MM.1S (cell line): ENCODE results near the gene NAGK.
"Not testable (repeated sequence)": the region's sequence is repeated elsewhere in the genome, so short reads cannot be mapped to it uniquely, and the experiment has no call there.

Source experiments
- DNase-seq: peaks from one replicate; pipeline ENCODE4 v3.0.0-alpha.2; 2015
- H2AFZ ChIP-seq: fragments of 300-600 bp; sonication (generic); 2 replicates; pipeline ENCODE4 v1.6.0; 2016; ENCODE audit warnings: antibody characterized with exemption, low read length
- H3F3A ChIP-seq: fragments of 300-600 bp; sonication (generic); 2 replicates; pipeline ENCODE4 v1.6.1; 2016; ENCODE audit warnings: mild to moderate bottlenecking, antibody characterized with exemption, low read length, moderate library complexity, mixed read lengths; ENCODE audit not compliant: insufficient read depth
- H3K27ac ChIP-seq: fragments of 300-600 bp; sonication (generic); 2 replicates; pipeline ENCODE4 v1.5.1; 2016; ENCODE audit warnings: mild to moderate bottlenecking, low read length
- H3K27me3 ChIP-seq: fragments of 300-600 bp; sonication (generic); replicated peaks from 2 replicates; pipeline ENCODE4 v1.6.0; 2016; ENCODE audit warnings: low read length; ENCODE audit not compliant: insufficient read depth
- H3K36me3 ChIP-seq: fragments of 300-600 bp; sonication (generic); replicated peaks from 2 replicates; pipeline ENCODE4 v1.6.1; 2016; ENCODE audit warnings: mild to moderate bottlenecking, low read length, mixed read lengths; ENCODE audit not compliant: insufficient read depth
- H3K4me1 ChIP-seq: fragments of 300-600 bp; sonication (generic); 2 replicates; pipeline ENCODE4 v1.6.1; 2016; ENCODE audit warnings: low read length, mixed read lengths
- H3K4me2 ChIP-seq: fragments of 300-600 bp; sonication (generic); 2 replicates; pipeline ENCODE4 v1.6.0; 2016; ENCODE audit warnings: low read depth, low read length
- H3K4me3 ChIP-seq: fragments of 300-600 bp; sonication (generic); 2 replicates; pipeline ENCODE4 v1.5.1; 2016; ENCODE audit warnings: low read length, mixed read lengths
- H3K79me2 ChIP-seq: fragments of 300-600 bp; sonication (generic); 2 replicates; pipeline ENCODE4 v1.6.1; 2016; ENCODE audit warnings: mixed run types, low read length, mixed read lengths
- H3K9ac ChIP-seq: fragments of 300-600 bp; sonication (generic); 2 replicates; pipeline ENCODE4 v1.6.1; 2016; ENCODE audit warnings: low read length, mixed read lengths
- H3K9me2 ChIP-seq: fragments of 300-600 bp; sonication (generic); replicated peaks from 2 replicates; pipeline ENCODE4 v1.6.1; 2016; ENCODE audit warnings: mild to moderate bottlenecking, low read length, mixed read lengths; ENCODE audit not compliant: insufficient read depth
- H3K9me3 ChIP-seq: fragments of 300-600 bp; sonication (generic); replicated peaks from 2 replicates; pipeline ENCODE4 v1.6.1; 2016; ENCODE audit warnings: mild to moderate bottlenecking, low read length, mixed read lengths; ENCODE audit not compliant: insufficient read depth
- H4K20me1 ChIP-seq: fragments of 300-600 bp; sonication (generic); 2 replicates; pipeline ENCODE4 v1.6.1; 2016; ENCODE audit warnings: mild to moderate bottlenecking, low read length, moderate library complexity, mixed read lengths; ENCODE audit not compliant: insufficient read depth
- EZH2 ChIP-seq: fragments of 300-600 bp; sonication (generic); optimal IDR thresholded peaks from 2 replicates; pipeline ENCODE3; 2017; ENCODE audit warnings: low read depth, mild to moderate bottlenecking, antibody characterized with exemption, low read length, mixed read lengths
- EZH2phosphoT487 ChIP-seq: fragments of 300-600 bp; sonication (generic); IDR thresholded peaks from 2 replicates; pipeline ENCODE4 v1.6.1; 2018; ENCODE audit warnings: antibody characterized with exemption, low read length
- TF ChIP-seq, protein P1 (sequence below): fragments of 300-600 bp; sonication (generic); IDR thresholded peaks from 2 replicates; pipeline ENCODE4 v1.5.1; 2016; ENCODE audit warnings: antibody characterized with exemption, low read length, mixed read lengths

NAGK gene

DNA sequence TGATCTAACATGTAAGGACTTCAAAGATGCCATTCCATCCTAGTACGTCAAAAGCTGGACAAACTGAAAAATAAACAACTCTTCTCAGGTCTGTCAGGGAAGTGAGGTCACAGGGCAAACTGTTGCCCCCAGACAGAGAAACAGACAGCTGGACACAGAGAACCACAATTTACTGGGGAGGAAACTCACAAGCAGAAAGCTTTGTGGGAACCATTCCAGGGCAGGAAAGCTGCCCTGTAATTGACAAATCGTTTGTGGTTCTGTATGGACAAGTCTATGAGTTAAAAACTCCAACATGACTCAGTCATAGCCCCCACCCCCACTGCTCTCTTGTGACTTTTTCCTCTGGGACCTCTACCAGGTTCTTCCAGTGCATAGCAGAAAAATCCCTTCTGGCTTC, 33.2 kb downstream of the NAGK start:
- Histone ChIP-seq H3K79me2 (no peaks in the 10 kb centered on the region), H3K4me3 (peak overlapping the region; percentile 29), H3F3A (peaks cover 10% of the 10 kb centered on the region), H4K20me1 (no peaks in the 10 kb centered on the region), H3K36me3 (no peaks in the 10 kb centered on the region), H3K4me1 (peaks cover 10% of the 10 kb centered on the region), H3K27ac (peak overlapping the region; percentile 47; the same call in 1 of the 2 replicates), H3K27me3 (no peaks in the 10 kb centered on the region), H3K9me3 (no peaks in the 10 kb centered on the region), H3K9ac (peak overlapping the region; percentile 27; the same call in 1 of the 2 replicates), H3K4me2 (peak overlapping the region; percentile 62), H3K9me2 (no peaks in the 10 kb centered on the region), H2AFZ (peak overlapping the region; percentile 68)
- DNase-seq: peak; percentile 25
- TF ChIP-seq, protein P1, sequence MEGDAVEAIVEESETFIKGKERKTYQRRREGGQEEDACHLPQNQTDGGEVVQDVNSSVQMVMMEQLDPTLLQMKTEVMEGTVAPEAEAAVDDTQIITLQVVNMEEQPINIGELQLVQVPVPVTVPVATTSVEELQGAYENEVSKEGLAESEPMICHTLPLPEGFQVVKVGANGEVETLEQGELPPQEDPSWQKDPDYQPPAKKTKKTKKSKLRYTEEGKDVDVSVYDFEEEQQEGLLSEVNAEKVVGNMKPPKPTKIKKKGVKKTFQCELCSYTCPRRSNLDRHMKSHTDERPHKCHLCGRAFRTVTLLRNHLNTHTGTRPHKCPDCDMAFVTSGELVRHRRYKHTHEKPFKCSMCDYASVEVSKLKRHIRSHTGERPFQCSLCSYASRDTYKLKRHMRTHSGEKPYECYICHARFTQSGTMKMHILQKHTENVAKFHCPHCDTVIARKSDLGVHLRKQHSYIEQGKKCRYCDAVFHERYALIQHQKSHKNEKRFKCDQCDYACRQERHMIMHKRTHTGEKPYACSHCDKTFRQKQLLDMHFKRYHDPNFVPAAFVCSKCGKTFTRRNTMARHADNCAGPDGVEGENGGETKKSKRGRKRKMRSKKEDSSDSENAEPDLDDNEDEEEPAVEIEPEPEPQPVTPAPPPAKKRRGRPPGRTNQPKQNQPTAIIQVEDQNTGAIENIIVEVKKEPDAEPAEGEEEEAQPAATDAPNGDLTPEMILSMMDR: no peak
- no peak for TF ChIP-seq EZH2
- no peak for TF ChIP-seq EZH2phosphoT487

DNA sequence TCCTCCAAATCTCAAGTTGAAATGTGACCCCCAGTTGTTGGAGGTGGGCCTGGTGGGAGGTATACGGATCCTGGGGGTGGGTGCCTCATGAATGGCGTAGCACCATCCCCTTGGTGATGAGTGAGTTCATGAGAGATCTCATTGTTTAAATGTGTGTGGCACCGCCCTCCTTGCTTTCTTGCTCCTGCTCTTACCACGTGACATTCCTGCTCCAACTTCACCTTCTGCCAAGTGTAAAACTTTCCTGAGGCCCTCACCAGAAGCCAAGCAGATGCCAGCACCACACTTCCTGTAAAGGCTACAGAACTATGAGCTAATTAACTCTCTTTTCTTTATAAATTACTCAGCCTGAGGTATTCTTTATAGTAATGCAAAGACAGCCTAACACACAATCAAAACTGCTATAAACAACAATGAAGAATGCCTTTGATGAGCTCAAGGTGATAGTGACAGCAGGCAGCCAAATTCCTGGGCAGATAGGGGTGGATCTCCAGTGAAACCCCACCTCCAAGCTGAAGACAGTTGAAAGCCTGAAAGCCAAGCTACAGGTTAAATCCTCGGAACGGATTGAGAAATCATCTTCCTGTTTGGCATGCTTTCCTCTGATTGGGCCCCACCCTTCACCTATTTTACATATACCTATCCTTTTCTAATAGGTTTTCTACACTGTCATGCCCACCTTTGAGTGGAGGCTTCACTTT, 34.7 kb downstream of the NAGK start:
- no peak overlapping the region for H3K27ac ChIP-seq
- no peak overlapping the region for H2AFZ ChIP-seq
- H3K36me3 ChIP-seq: no peaks in the 10 kb centered on the region
- H3K4me3 ChIP-seq: no peak overlapping the region
- DNase-seq: no peak
- TF ChIP-seq EZH2 (no peak), EZH2phosphoT487 (no peak)
- TF ChIP-seq, protein P1: no peak
- no peaks in the 10 kb centered on the region for H3K79me2 ChIP-seq
- H3F3A ChIP-seq: peaks cover 10% of the 10 kb centered on the region
- H3K4me1 ChIP-seq: peaks cover 10% of the 10 kb centered on the region
- no peaks in the 10 kb centered on the region for H3K9me3 ChIP-seq
- H3K9ac ChIP-seq: no peak overlapping the region
- H3K27me3 ChIP-seq: no peaks in the 10 kb centered on the region
- no peak overlapping the region for H3K4me2 ChIP-seq
- H4K20me1 ChIP-seq: no peaks in the 10 kb centered on the region
- H3K9me2 ChIP-seq: no peaks in the 10 kb centered on the region

DNA sequence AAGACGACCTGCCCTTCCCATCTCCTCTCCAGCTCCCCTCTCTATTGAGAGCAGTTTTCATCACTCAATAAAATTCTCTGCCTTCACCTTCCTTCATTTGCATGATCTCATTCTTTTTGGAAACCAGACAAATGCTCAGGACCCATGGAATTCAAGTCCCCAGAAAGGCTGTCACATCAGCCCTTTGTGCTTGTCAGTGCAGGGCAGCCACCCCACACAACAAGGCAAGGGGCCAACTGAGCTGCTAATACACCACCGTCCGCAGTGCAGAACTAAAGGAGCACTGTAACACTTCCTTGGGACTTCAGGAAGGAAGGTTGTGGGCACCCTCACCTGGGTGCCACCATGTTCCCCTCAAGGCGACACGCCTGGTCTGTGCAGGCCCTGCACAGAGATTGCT, 35.4 kb downstream of the NAGK start:
- Histone ChIP-seq H3K4me2 (no peak overlapping the region), H3K9me3 (no peaks in the 10 kb centered on the region), H3K4me3 (no peak overlapping the region), H2AFZ (no peak overlapping the region), H3K4me1 (peaks cover 10% of the 10 kb centered on the region), H3K9ac (no peak overlapping the region), H4K20me1 (no peaks in the 10 kb centered on the region), H3K9me2 (no peaks in the 10 kb centered on the region), H3F3A (peaks cover 10% of the 10 kb centered on the region), H3K79me2 (no peaks in the 10 kb centered on the region), H3K36me3 (no peaks in the 10 kb centered on the region), H3K27me3 (no peaks in the 10 kb centered on the region), H3K27ac (no peak overlapping the region)
- no peak for DNase-seq
- TF ChIP-seq, protein P1: no peak
- no peak for TF ChIP-seq EZH2
- no peak for TF ChIP-seq EZH2phosphoT487

DNA sequence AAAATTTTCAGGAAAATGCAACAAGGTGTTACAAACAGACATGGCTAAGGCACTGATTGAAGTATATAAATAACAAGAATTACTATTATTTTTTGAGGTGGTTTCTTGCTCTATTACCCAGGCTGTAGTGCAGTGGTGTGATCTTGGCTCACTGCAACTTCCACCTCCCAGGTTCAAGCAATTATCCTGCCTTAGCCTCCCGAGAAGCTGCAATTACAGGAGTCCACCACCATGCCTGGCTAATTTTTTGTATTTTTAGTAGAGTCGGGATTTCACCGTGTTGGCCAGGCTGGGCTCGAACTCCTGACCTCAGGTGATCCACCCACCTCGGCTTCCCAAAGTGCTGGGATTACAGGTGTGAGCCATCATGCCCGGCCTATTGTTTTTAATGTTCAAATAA, 38.0 kb downstream of the NAGK start:
- not testable (repeated sequence) for H2AFZ ChIP-seq, H3K9me3 ChIP-seq, H4K20me1 ChIP-seq, H3K36me3 ChIP-seq, H3K27ac ChIP-seq, H3K79me2 ChIP-seq, H3K9ac ChIP-seq, H3F3A ChIP-seq, H3K4me1 ChIP-seq, H3K4me3 ChIP-seq, H3K27me3 ChIP-seq, H3K4me2 ChIP-seq, H3K9me2 ChIP-seq, DNase-seq
